ENCODE results near the gene LSM6.

The LSM6 gene

GRCh38 chr4:146229406-146229805, 53.9 kb downstream of the LSM6 start:
- DNase-seq (ENCODE audit: extremely low spot score), result no peak
- POLR2A ChIA-PET, result no interaction called here
- no peak for TF ChIP-seq CTCF (IDR thresholded peaks at IDR 0.05; ENCODE audit: control extremely low read depth, extremely low read depth, low read depth, missing control alignments)
- CTCF ChIA-PET, result interaction anchor here (0.8 to 1.6 kb wide), 3 partner anchors 11 to 58 kb away, joined by 3 read pairs; no protein-coding TSS in a partner anchor

- no peak for DNase-seq (ENCODE audit: extremely low spot score)
- ChIA-PET POLR2A (no interaction called here), CTCF (interaction anchor here (2.0 kb wide), 1 partner anchor 13 kb away, joined by 12 read pairs; no protein-coding TSS in a partner anchor)
- TF ChIP-seq CTCF (IDR thresholded peaks at IDR 0.05; ENCODE audit: control extremely low read depth, extremely low read depth, low read depth, missing control alignments), result no peak
These were observed 56.7 kb downstream of the LSM6 start for GRCh38 chr4:146232131-146232722.

DNA sequence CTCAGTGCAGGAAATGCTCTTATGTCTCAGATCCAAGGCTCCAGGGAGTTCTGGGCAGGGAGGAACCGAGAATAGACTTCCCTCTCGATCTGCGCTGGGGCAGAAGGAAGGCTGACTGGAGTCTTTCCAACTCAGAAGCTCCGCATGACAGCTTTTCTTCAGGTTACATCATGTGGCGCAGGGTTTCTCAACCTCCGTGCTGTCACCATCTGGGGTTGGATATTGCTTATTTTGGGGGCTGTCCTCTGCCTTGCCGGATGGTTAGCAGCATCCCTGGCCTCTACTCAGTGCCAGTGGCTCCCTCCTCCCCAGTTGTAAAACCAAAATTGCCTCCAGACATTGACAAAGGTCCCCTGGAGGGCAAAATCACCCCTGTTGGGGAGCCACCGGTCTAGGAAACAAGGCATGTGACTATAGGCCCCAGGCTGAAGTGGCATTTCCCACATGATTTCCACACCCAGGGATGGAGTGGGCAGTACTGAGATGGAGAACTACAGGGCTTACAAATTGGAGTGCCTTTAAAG, 60.2 kb downstream of the LSM6 start:
- no peak for DNase-seq (ENCODE audit: extremely low spot score)
- ChIA-PET CTCF (interaction anchor here (0.9 kb wide), 1 partner anchor 34 kb away, joined by 3 read pairs; no protein-coding TSS in a partner anchor), POLR2A (no interaction called here)
- TF ChIP-seq CTCF (IDR thresholded peaks at IDR 0.05; ENCODE audit: control extremely low read depth, extremely low read depth, low read depth, missing control alignments), result no peak

- CTCF ChIA-PET, result no interaction called here
- no peak for TF ChIP-seq CTCF (IDR thresholded peaks at IDR 0.05; ENCODE audit: control extremely low read depth, extremely low read depth, low read depth, missing control alignments)
- POLR2A ChIA-PET, result no interaction called here
- DNase-seq (ENCODE audit: extremely low spot score), result no peak
These were observed 60.7 kb downstream of the LSM6 start for GRCh38 chr4:146236216-146236615.

- DNase-seq (ENCODE audit: extremely low spot score), result no peak
- CTCF ChIA-PET, result no interaction called here
- POLR2A ChIA-PET, result no interaction called here
- TF ChIP-seq CTCF (IDR thresholded peaks at IDR 0.05; ENCODE audit: control extremely low read depth, extremely low read depth, low read depth, missing control alignments), result no peak
These were observed 61.6 kb downstream of the LSM6 start for GRCh38 chr4:146237092-146237491.

- DNase-seq (ENCODE audit: extremely low spot score), result no peak
- TF ChIP-seq CTCF (IDR thresholded peaks at IDR 0.05; ENCODE audit: control extremely low read depth, extremely low read depth, low read depth, missing control alignments), result no peak
- POLR2A ChIA-PET, result no interaction called here
- CTCF ChIA-PET, result no interaction called here
These were observed 62.6 kb downstream of the LSM6 start for GRCh38 chr4:146238107-146238506.
